AG09309 (cell line): ENCODE results near the gene RPSA.
"Not testable (repeated sequence)": the region's sequence is repeated elsewhere in the genome, so short reads cannot be mapped to it uniquely, and the experiment has no call there.

Experiments
- DNase-seq: peaks from one replicate; pipeline ENCODE4 v3.0.0-alpha.2; 2010; ENCODE audit warnings: low read depth
- H3K4me3 ChIP-seq: 2 replicates; pipeline ENCODE4 v1.5.1; 2011; ENCODE audit warnings: mild to moderate bottlenecking, low read depth, low read length, moderate library complexity; ENCODE audit not compliant: control insufficient read depth
- TF ChIP-seq, protein P1 (sequence below): IDR thresholded peaks from 2 replicates; pipeline ENCODE4 v1.5.1; 2011; ENCODE audit warnings: mild to moderate bottlenecking, low read depth, low read length, inconsistent platforms; ENCODE audit not compliant: insufficient read depth, control insufficient read depth; ENCODE audit errors: missing control alignments

Gene RPSA

DNA sequence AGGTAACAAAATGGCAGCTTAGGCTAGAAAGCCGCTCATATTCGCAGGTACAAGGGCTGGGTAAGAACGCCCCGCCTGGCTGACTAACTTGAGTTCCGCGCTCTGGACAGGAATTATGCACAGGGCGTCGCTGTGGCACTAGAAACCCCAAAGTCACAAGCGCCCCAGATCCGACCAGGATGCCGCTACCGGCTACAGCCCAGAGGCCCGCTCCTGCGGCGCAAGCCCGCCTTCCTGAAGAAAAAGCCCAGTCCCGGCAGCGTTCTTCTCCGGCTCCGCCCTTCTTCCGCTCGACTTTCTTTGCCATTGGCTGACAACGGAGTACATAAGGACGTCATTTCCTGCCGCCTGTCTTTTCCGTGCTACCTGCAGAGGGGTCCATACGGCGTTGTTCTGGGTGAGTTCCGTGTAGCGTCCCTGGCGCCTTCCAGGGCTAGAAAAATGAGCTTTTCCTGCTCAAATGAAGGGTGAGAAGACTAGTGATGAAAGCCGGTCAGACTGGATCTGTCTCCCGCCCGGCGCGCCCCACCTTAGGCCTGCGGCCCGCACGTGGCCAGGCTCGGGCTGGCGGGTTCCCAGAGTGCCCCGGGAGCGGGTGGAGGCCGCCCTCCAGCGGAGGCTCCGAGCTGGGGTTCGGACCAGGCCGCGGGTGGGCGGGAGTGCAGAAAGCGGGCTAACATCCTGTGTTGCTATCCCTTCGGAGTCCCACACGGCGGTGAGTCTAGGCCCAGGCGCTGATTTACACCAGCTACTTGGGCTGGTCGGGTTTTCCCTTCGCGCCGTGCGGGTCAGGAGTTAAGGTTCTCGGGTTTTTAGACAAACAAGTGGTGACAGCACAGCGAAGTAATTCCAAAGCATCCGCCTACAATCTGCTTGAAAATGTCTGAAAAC lies at the start of gene RPSA:
RPSA (plus strand) TSS at position 353 of the 891 bp plus-strand sequence. CDS start 934 bp downstream, outside the sequence.
- peak; percentile 88 for DNase-seq
- TF ChIP-seq, protein P1, sequence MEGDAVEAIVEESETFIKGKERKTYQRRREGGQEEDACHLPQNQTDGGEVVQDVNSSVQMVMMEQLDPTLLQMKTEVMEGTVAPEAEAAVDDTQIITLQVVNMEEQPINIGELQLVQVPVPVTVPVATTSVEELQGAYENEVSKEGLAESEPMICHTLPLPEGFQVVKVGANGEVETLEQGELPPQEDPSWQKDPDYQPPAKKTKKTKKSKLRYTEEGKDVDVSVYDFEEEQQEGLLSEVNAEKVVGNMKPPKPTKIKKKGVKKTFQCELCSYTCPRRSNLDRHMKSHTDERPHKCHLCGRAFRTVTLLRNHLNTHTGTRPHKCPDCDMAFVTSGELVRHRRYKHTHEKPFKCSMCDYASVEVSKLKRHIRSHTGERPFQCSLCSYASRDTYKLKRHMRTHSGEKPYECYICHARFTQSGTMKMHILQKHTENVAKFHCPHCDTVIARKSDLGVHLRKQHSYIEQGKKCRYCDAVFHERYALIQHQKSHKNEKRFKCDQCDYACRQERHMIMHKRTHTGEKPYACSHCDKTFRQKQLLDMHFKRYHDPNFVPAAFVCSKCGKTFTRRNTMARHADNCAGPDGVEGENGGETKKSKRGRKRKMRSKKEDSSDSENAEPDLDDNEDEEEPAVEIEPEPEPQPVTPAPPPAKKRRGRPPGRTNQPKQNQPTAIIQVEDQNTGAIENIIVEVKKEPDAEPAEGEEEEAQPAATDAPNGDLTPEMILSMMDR, result no peak
- H3K4me3 ChIP-seq, result peak within 1 kb of the TSS; percentile 85

DNA sequence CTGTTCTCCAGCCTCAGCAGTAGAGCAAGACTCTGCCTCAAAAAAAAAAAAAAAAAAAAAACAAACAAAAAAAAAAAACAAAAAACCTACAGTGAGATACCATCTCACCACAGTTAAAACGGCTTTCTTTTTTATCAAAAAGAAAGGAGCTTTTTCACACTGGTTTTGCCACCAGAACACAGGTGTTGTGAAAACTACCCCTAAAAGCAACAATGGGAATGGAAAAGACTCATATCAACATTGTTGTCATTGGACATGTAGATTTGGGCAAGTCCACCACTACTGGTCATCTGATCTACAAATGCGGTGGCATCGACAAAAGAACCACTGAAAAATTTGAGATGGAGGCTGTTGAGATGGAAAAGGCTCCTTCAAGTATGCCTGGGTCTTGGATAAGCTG lies 48.2 kb upstream of the RPSA start:
- no peak for DNase-seq
- TF ChIP-seq, protein P1, result no peak
- H3K4me3 ChIP-seq, result no peak overlapping the region

DNA sequence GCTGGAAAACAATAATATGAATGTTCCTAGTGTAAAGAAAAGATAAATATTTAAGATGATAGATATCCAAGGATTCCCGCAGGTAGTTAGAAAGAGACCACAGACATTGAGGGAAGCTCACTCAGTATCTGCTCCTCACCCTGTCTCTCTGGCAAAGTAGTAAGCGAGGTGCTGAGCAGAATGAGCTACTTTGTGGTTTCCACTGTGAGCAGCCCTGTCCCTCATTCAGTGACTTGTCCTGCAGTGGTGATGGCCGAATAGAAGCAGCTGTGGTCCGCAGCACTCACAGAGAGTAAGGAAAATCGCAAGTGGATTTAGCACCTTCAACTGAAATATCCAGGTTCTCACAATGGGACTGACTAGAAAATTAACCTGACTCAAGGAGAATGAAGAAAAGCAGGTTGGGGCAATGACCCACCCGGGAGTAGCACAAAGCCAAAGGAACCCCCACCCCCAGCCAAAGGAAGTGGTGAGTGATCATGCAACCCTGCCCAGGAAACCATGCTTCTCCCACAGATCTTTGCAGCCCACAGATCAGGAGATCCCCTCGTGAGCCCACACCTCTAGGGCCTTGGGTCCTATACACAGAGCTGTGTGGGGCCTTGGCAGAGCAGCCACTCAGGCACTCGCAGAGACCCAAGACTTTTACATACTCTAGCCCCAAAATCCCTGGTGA lies 45.1 kb upstream of the RPSA start:
- DNase-seq, result no peak
- TF ChIP-seq, protein P1, result no peak
- H3K4me3 ChIP-seq, result no peak overlapping the region

DNA sequence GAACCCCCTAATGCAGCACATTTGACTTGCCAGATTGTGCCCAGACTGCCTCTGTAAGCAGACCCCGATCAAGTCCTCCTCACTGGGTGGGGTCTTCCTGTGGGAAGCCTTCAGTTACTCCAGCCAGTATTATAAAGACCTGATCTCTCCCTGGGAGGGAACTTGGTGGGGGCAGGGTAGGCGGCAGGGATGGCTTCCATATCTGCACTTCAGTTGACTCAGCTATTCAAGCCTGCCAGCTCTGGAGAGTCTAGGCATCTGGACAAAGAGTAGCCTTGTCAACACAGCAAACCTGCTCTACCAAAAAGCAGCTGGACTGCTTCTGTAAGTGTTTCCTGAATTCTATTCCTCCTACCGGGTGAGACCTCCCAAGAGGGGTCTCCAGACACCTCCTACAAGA lies 44.3 kb upstream of the RPSA start:
- no peak for DNase-seq
- no peak overlapping the region for H3K4me3 ChIP-seq
- TF ChIP-seq, protein P1, result no peak

DNA sequence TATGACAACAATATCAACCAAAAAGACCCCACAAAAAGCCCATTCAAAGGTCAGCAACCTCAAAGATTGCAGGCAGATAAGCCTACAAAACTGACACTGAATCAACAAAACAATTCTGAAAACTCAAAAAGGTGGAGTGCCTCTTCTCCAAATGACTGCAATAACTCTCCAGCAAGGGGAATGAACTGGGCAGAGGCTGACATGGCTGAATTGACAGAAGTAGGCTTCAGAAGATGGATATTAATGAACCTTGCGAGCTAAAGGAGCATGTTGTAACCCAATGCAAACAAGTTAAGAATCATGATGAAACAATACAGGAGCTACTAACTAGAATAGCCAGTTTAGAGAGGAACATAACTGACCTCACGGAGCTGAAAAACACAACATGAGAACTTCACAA lies 43.7 kb upstream of the RPSA start:
- DNase-seq, result no peak
- no peak overlapping the region for H3K4me3 ChIP-seq
- TF ChIP-seq, protein P1, result no peak

DNA sequence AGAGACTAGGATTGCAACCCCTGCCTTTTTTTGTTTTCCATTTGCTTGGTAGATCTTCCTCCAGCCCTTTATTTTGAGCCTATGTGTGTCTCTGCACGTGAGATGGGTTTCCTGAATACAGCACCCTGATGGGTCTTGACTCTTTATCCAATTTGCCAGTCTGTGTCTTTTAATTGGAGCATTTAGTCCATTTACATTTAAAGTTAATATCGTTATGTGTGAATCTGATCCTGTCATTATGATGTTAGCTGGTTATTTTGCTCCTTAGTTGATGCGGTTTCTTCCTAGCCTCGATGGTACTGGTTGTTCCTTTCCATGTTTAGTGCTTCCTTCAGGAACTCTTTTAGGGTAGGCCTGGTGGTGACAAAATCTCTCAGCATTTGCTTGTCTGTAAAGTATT lies 36.1 kb upstream of the RPSA start:
- DNase-seq, H3K4me3 ChIP-seq: not testable (repeated sequence)

DNA sequence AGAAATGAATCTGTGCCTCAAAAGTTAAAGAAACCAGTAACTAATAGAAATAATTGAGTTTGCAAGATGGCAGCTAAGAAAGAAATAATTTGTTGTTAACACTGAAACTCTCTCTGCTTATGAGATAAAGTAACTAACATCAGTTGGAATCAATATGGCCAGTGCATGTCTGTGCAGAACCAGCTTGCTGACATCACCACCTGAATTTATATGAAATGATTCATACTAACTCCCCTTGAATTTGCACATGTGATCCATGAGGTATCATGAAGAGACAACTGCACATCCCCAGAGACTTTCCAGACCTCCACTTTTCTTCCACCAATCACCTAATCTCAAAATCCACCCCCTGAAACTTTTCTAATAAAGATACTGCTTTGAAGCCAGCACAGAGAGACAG lies 33.7 kb upstream of the RPSA start:
- TF ChIP-seq, protein P1, result no peak
- no peak for DNase-seq
- no peak overlapping the region for H3K4me3 ChIP-seq
